HG03175 (cell line): ENCODE data around the gene CYLD.

Experiments used
- ATAC-seq: cut with Tn5 transposase; IDR thresholded peaks from one replicate; pipeline ENCODE4 v1.9.1; 2021; ENCODE audit warnings: mild to moderate bottlenecking, moderate library complexity; ENCODE audit not compliant: unreplicated experiment

Gene CYLD

GRCh38 chr16:50841081-50841886, 99.4 kb downstream of the CYLD start:
- ATAC-seq, result no peak

GRCh38 chr16:50842013-50842505, 100.2 kb downstream of the CYLD start:
- ATAC-seq, result no peak

GRCh38 chr16:50842589-50842988, 100.7 kb downstream of the CYLD start:
- no peak for ATAC-seq

- ATAC-seq, result no peak
Measured at GRCh38 chr16:50844840-50845239, 103.0 kb downstream of the CYLD start.

- ATAC-seq, result no peak
Measured at GRCh38 chr16:50845296-50845695, 103.4 kb downstream of the CYLD start.

- ATAC-seq, result no peak
Measured at GRCh38 chr16:50846511-50846910, 104.6 kb downstream of the CYLD start.

- no peak for ATAC-seq
Measured at GRCh38 chr16:50847166-50847565, 105.3 kb downstream of the CYLD start.

GRCh38 chr16:50848755-50849514, 107.0 kb downstream of the CYLD start:
- ATAC-seq, result no peak
